Neural progenitor cell (in vitro differentiated cells): ENCODE data around the gene MAGEA8. TPM values are rescaled to one million over a fixed set of nuclear protein-coding genes. Genes with fewer than 3 reads are reported as not detected.

Source experiments
- total RNA-seq: library from RNA; depleted of rRNA; stranded (reverse); fragments of >200 nt; gene quantifications from 2 replicates; pipeline ENCODE4 v1.2.3, GENCODE V29; 2015; ENCODE audit warnings: low replicate concordance

Gene MAGEA8
- total RNA-seq, 1 donor from 2014 or later = not detected

Other genes with a start within 250 kb of the MAGEA8 start
- gene TMEM185A, start 249.4 kb upstream of the MAGEA8 start, total RNA-seq = 15.8 and 16.3 TPM in 2 replicates
- not detected in 2 replicates for gene MAGEA11, start 169.1 kb upstream of the MAGEA8 start, total RNA-seq
- gene HSFX1, start 107.1 kb upstream of the MAGEA8 start, total RNA-seq = 0.06 and 0.59 TPM in 2 replicates
- not detected in 2 replicates for gene MAGEA9, start 99.3 kb upstream of the MAGEA8 start, total RNA-seq
- gene HSFX4, start 48.4 kb downstream of the MAGEA8 start, total RNA-seq = not detected in 2 replicates
- 11.2 and 19.0 TPM in 2 replicates for gene EOLA2, start 57.3 kb downstream of the MAGEA8 start, total RNA-seq